NCI-H345 (cell line): ENCODE data around the gene PRICKLE1.

Source experiments
- DNase-seq: peaks from one replicate; lab custom pipeline; 2025; lab: John Stamatoyannopoulos, UW

The PRICKLE1 gene

DNA sequence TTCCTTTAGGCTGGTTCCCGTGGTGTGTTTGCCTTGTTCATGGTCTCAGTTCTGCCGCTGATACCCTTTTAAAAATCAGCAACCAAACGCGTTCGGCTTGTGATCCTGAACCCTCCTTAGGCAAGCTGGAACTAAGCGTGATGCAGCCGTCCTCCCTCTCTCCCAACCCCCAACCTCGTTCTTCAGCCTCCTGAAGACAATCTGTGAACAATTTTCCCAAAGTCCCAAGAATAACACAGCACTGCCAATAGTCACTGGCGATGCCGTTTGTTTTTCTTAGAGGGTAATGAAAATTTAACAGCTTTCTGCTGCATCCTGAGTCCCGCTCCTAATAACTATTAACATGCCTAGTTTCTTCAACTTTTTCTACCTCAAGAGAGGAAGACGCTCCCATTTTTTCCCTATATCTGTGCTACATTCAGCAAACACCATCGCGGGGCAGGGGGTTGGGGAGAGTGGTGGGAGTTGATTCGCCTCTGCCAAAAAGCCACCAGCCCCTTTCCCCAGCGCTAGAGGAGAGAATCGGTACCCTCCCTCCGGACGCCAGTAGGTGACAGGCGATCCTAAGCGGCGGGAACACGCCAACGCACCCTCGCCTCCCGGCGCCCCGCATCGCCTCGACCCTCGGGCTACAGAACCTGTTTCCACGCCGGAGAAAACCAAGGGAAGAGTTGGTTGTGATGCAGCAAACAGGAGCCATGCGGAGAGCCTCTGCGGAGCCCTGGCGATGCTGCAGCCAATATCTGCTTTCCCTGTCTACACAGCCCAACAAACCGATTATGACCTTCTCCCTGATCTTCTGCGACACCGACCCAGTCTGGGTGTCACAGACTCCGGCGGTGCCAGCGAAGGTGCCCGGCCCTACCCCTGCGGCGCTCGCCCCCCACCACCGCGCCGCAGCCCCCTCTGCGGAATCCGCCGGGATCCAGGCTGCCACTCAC lies 752 bp downstream of the PRICKLE1 start:
- no peak for DNase-seq

- no peak for DNase-seq
Measured at GRCh38 chr12:42587601-42588523, 1.7 kb downstream of the PRICKLE1 start.

DNA sequence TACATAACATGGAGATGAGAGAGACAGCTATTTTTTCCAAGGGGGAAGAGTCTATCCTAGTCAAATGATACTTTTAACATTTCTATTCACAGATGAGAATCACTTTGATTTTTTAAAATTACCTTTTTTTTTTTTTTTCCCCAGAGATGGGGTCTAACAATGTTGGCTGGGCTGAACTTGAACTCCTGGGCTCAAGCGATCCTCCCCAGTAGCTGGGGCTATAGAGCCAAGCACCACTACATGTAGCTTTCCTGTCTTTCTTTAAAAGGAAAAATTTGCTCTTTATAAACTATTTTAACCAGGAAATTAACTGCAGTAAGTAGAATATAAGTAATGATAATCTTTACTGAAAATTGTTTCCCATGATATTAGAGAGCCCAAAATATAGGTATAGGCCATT lies 3.3 kb downstream of the PRICKLE1 start:
- DNase-seq: no peak

GRCh38 chr12:42585841-42586216 lies 3.7 kb downstream of the PRICKLE1 start:
- no peak for DNase-seq

DNA sequence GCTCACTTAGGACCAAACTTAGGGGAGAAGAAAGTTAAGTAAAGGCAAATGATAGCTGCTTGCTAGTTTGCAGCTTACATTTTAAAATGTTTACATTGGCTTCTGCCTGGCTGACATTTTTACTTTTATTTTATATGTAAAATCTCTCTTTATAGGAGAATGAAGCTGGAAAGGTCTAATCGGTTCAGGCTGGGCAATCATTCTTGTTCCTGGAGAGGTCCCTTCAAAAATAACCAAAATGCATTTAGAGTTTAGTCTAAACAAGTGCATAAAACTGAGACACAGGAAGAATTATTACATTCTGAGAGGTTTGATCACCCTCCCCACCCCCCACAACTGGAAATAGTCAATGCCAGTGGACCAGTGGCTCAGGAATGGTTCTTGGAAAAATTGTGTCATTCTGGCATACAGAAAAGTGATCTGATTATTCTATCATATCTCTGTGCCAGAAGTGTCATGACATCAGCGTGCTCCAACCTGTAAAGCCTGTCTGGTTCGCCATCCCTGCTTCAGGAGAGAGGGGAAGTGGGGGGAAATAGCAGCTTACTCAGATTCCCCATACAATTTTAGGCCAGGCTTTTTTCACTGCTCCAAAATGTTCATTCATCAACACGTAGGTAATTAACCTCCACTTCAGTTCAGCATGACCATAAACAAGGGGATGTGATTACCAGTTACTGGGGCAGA lies 4.2 kb downstream of the PRICKLE1 start:
- no peak for DNase-seq

DNA sequence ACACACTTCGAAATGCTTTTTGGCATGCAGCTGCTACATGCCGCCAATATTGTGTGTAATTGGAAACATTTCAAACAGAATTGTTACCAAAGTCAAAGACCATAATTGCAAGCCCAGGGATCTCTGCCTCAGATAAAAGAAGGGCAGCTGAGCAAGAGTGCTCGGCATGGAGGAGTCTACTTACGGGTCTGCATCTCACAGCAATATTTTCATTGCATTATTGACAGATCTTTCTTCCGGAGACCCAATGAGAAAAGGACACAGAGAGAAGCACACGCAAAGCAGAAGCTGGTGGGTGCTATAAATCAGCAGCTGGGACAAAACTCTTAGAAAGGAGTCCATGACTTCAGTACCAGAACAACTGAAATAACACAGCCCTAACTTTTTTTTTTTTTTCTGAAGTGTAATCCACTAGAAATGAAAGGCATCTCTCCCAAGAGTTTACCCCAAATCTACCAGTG lies 4.9 kb downstream of the PRICKLE1 start:
- no peak for DNase-seq

DNA sequence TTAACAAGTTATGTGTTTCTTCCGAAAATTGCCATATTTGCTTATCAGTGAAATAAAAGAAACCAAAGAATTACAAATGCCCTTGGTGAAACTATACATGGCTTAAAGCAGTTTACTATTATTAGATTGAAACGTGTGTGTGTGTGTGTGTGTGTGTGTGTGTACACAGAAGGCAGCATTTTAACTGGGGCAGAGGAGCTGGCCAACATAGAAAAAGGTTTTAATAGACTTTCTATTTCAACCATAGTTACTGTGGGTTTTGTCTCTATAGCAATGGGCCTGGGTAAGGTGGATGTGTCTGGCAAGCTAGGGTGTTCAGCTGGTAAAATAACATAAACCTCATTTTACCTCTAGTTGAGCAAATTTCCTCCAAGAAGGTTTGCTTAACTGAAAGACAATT lies 6.5 kb downstream of the PRICKLE1 start:
- no peak for DNase-seq

- DNase-seq: no peak
Measured at GRCh38 chr12:42582498-42582897, 7.0 kb downstream of the PRICKLE1 start.

DNA sequence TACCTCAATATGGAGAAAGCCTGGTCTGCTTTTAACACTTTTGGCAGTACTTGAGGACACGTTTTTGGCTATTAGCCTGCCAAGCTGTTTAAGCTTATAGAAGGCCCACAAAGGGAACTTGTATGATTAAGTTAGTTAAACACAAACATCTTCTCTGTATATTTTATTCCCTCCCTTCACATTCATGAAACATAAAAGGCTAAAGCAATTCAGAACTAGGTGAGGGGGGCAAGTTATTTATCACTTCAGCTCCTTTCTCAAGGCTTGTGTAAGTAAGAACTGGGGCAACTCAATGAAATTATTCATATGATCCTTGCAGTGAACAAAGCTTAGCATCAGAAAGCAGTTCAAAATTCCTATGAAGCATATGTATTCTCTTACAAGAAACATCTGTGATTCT lies 7.5 kb downstream of the PRICKLE1 start:
- no peak for DNase-seq

DNA sequence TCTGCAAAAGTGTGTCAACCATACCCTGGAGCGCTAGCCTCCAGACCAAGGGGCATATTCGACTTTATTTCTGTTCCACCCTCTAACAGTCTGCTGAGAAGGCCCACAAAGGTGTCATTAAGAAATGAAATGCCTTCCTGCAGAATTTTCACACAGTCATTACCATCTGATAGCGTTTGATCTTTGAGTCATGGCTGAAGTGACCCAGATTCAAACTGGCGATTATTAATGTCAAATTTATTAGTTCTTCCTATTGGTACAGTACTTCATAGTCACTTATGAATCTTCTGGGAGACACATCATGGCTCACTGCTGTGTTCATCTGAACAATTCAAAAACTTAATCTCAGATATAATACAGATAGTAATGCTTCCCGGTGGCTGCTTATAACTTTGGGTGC lies 13.2 kb downstream of the PRICKLE1 start:
- no peak for DNase-seq

- no peak for DNase-seq
Measured at GRCh38 chr12:42575717-42576116, 13.8 kb downstream of the PRICKLE1 start.

- DNase-seq: no peak
Measured at GRCh38 chr12:42574851-42575266, 14.7 kb downstream of the PRICKLE1 start.

DNA sequence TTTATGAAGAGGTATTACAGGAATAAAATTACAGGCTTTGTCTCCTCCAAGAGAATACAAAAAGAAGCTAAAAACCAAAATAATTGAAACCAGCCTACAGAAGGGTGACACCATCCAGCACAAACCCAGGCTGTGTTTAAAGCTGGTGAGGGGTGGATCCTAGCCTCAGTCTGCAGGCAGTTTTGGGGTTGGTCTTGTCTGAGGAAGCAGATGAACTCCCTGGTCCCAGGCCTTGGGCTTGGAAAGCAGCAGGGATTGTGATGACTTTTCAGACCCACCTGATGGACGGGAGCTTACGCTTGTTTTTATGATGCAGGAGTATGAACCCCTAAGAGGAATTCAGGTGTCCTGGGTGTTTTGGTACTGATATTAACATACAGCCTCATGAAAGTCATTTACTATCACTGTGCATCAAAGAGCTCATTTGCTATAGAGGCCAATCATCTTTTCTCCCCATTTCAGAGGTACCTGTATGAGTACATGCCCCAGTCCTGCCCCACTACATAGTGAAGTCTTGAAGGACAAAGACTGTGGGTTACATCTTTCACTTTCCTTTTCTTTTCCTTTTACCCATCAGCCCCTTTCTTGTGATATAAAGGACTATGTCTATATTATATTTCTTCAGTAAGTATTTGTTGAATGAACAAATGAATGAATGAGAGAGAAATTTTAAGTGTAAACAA lies 18.1 kb downstream of the PRICKLE1 start:
- DNase-seq: no peak

- DNase-seq: no peak
Measured at GRCh38 chr12:42570076-42570475, 19.5 kb downstream of the PRICKLE1 start.

DNA sequence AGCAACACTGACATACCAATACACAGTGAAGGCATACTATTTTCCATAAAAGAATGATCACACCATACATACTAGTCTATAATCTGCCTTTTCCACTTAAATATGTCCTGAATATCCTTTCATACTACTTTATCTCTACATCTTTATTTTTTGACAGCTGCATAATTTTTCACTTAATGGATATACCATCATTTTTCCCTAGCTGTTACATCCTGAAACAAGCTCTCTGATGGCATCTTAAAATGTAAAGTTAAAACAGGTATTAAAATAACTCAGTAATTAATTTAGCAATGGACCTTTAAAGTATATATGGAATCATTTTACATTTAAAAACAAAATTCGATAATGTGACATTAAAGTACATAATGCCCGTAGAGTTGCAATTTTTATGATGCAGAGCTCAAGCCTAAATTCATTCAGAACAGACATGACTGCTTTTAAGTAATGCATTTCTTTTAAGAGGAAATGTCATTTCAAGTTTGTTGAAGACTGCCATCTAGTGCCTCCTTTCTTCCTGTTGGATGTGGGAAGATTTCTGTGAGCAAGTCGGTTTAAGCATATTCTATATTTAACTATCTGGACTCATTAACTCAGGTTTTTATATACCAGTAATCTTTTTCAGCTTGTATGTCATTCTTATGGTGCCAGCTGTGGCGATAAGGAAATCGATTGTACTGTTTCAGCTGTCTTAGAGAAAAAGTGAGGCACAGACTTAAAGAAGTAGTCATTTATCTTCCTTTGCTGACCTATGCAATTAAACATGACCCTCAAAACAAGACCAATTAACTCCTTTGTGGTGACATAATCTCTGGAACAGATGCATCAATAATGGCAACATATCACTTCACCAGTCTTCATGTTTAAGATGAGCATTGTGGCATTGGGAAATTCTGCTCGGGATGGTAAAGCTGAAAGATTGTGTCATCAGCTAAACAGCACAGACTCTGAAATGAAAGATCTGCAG lies 20.3 kb downstream of the PRICKLE1 start:
- no peak for DNase-seq

DNA sequence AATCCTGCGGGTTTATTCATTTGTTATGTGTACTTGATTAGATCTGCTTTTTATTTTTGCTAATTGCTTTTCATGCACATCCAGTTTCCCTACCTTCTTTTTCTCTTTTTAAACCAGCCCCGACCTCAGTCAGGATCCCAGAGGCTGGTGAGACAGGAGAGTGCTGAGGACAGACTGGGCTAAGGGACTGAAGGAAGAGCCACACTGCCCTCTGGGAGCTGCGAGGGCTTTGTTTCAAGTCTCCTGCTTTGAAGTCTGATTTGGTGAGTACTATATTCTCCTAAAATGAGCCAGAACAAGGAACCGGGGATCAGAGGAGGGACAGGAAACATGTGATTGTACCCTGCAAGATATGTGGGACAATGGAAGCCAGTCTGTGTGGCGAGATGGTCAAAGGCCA lies 23.9 kb downstream of the PRICKLE1 start:
- DNase-seq: no peak

GRCh38 chr12:42564996-42565395 lies 24.6 kb downstream of the PRICKLE1 start:
- DNase-seq: no peak

DNA sequence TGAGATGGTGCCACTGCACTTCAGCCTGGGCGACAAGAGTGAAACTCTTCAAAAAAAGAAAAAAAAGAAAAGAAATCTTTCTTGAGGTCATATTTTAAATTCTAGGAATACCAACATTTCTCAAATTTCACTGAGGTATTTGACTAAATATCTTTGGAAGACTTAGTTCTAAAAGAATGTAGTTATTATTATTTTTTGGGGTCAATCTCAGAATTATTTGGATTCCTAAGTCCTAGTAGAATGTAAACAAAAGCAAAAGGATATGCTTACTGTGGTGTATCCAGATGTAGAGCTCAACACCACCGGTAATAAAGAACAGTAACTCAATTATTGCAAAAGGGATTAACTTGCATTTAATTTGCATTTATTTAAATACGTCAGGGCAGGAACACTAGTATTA lies 25.0 kb downstream of the PRICKLE1 start:
- DNase-seq: no peak

GRCh38 chr12:42560977-42561376 lies 28.6 kb downstream of the PRICKLE1 start:
- DNase-seq: no peak

DNA sequence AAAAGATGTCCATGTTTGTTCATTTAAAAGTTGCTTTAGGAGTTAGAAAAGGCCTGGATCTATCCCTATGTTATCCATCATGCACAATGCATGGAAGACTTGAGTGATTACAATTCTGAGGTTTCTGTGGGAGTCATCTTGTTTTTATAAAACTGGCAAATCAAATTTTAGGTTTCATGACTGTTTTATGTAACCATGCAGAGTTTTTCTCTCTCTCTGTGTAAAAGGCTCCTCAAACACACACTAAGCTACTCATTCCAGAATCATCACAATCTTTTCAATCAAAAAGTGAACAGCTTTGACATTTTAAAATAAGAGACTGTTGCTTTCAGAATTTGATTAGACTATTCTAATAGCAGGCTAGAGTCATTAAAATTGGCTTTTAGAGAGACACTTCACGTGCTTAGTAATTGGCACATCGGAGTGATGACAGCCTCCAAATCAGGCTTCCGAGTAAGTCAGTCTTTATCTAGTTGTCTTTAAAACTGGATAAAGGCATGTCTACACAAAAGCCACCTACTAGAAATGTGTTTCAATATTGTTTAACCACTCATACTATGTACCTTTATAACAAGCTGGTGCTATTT lies 31.9 kb downstream of the PRICKLE1 start:
- DNase-seq: no peak
